GM19328 (cell line): ENCODE measurements around the gene LRRC43.
"Not testable (repeated sequence)": the region's sequence is repeated elsewhere in the genome, so short reads cannot be mapped to it uniquely, and the experiment has no call there.

Experiments used
- ATAC-seq: cut with Tn5 transposase; IDR thresholded peaks from one replicate; pipeline ENCODE4 v1.9.1; 2021; ENCODE audit warnings: mild to moderate bottlenecking, moderate library complexity; ENCODE audit not compliant: unreplicated experiment

LRRC43 gene

DNA sequence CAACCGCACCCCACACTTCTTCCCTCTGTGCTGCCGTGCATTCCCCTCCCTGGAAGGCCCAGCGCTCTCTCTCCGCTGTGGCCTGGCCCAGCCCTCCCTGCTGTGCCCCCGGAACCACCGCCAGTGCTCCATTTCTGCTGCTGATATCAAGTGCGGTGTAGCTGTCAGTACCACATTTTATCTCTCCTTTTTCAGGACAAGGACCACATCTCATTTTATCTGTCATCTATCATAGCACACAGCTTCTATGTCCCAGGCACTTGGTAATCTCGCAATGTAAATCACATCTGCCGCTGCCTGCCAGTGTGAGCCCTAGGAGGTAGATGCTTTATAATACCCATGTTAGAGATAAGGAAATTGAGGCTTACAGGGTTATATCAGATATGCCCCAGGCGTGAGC is 27.2 kb upstream of the LRRC43 start:
- no peak for ATAC-seq

DNA sequence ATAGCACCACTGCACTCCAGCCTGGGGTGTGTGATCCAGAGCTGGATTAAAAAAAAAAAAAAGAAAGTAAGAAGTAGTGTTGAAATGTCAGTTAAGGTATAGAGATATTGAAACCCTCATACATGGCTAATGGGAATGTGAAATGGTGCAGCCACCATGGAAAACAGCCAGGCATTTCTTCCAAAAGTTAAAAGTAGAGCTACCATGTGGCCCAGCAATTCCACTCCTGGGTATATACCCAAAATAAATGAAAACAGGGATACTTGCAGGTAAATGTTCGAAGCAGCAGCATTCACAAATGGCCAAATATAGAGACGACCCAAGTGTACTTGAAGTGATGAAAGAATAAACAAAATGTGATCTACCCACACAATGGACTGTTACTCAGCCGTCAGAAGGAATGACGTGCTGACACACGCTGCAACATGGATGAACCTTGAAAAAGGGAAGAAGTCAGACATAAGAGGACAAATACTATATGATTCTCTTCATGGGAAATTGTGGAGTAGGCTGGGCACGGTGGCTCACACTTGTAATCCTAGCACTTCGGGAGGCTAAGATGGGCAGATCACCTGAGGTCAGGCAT is 24.1 kb upstream of the LRRC43 start:
- no peak for ATAC-seq

DNA sequence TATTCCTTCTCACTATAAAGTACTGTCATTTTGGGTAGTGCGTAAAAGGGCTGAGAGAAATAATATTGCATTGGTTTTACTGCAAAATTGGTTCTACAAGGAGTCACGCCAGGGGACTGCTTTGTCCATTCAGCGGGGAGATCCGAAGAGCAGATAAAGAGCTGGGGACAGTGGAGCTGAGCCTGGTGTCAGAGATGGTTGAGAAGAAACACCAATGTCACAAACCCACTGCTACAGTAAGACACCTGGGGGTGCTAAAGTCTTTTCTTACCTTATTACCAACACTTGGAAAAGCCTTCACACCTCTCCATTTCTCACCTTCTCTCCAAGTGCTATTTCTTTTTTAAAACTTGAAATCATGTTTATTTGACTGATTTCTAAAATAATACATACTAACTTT is 23.0 kb upstream of the LRRC43 start:
- no peak for ATAC-seq

DNA sequence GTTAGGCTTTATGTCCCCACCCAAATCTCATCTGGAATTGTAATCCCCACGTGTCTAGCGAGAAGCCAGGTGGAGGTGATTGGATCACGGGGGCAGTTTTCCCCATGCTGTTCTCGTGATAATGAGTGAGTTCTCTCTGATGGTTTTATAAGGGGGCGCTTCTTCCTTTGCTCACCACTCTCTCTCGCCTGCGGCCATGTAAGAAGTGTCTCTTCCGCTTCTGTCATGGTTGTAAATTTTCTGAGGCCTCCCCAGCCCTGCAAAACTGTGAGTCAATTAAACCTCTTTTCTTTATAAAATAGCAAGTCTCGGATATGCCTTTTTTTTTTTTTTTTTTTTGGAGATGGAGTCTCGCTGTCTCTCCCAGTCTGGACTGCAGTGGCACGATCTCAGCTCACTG is 22.2 kb upstream of the LRRC43 start:
- no peak for ATAC-seq

DNA sequence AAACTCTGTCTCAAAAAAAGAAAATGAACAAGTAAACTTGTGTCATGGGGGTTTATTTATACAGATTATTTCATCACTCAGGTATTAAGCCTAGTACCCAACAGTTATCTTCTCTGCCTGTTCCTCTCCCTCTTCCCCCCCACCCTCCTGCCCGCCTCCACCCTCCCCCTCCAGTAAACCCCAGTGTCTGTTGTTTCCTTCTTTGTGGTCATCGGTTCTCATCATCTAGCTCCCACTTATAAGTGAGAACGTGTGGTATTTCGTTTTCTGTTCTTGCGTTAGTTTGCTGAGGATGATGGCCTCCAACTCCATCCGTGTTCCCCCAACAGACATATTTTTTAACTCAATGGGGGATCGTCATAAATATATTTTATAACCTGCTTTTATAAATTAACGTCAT is 21.2 kb upstream of the LRRC43 start:
- ATAC-seq, result no peak

DNA sequence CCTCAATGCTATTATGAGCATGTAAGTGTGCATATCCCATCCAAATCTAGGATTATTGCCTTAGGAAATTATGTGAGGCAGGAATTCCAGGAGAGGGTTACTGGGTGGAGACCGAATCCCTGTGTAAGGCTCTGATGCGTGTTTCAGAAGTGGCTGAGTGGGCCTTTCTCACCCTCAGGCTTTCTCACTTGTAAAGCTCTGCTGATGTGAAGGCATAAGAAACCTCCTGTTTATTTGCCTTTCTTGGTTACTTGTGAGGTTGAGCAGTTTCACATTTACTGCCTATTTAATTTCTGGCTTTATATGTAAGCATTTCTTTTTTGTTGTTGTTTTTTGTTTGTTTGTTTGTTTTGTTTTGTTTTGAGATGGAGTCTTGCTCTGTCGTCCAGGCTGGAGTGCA is 19.9 kb upstream of the LRRC43 start:
- ATAC-seq, result no peak

DNA sequence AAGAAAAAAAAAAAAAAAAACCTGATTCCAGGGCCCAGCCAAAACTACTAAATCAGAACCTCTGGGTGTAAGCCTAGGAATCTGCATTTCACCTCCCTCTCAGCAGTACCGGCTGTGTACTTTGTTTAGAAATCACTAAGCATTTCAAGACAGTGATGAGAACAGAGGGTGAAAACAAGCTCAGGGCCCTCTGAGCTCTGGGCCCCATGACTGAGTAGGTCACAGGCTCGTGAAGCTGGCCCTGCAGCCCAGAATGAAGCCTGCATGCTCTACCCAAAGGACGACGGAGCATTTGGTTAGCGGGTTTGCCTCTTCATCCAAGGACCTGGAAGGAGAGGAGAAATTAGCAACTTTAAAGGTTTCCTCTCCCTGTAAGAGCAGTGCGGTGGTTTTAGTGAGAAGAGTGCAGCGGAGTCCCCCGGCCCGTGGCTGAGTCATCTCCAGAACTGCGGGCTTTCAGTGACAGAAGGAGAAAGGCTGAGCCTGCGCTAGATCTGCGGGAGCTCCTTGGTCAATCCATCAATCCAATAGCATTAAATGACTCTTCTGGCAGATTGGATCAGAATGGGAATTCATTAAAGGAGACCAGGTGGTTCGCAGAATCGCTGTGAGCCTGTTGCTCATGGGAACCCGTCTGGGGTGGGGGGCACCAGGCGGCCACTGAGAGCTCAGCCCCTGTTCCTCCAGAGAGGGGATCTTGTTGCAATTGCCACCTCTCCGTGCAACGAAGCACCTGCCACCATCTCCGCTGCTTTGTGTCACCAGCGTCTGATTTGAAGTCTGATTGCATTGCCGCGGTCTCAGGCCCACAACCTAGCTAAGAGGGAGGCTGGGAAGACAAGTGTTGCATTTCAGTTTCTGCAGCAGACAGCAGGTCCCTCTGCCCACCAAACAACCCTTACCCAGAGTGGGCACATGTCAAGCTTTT is 16.2 kb upstream of the LRRC43 start:
- ATAC-seq, result no peak

DNA sequence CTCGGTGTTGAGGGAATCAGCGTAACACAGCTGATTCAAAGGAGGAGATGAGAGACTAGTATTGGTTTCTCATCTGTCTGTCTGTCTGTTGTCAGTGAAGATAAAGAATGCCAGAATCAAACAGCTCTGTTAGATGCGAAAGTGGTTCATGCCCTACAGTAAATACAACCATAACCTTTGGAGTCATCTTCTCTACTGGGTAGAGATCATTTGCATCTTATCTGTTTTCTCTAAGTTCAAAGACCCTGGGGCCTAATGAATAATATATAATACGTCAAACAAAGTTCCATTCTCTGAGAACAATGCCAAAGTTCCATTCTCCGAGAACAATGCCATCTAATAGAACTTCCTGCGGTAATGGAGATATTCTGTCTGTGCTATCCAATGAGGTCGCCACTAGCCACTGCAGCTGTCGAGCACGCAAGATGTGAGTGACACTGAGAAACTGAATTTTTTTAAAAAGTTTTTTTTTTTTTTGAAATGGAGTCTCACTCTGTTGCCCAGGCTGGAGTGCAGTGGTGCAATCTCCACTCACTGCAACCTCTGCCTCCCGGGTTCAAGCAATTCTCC is 15.5 kb upstream of the LRRC43 start:
- ATAC-seq, result no peak

DNA sequence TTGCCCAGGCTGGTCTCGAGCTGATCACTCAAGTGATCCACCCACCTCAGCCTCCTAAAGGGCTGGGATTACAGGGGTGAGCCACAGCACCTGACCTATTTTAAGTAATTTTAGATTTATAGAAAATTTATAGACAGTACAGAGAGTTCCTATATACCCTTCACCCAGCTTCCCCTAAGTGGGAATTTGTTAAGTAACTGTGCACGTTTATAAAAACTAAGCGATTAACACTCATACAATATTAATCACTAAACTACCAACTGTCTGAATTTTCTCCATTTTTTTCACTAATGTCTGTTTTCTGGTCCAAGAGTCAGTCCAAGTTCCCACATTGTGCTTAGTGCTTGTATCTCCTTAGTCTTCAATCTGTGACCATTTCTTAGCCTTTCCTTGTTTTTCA is 14.4 kb upstream of the LRRC43 start:
- ATAC-seq, result no peak

DNA sequence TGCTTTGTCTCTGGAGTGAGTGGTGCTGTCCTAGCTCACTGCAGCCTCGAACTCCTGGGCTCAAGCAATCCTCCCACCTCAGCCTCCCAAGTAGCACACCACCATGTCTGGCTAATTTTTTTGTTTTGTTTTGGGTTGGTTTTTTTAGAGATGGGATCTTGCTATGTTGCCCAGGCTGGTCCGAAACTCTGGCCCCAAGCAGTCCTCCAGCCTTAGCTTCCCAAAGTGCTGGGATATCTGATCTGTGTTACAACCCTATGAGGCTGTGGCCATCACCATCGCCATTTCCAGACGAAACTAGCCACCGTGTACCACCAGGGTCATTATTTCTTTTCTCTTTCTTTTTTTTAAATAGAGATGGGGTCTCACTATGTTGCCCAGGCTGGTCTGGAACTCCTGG is 11.5 kb upstream of the LRRC43 start:
- no peak for ATAC-seq

DNA sequence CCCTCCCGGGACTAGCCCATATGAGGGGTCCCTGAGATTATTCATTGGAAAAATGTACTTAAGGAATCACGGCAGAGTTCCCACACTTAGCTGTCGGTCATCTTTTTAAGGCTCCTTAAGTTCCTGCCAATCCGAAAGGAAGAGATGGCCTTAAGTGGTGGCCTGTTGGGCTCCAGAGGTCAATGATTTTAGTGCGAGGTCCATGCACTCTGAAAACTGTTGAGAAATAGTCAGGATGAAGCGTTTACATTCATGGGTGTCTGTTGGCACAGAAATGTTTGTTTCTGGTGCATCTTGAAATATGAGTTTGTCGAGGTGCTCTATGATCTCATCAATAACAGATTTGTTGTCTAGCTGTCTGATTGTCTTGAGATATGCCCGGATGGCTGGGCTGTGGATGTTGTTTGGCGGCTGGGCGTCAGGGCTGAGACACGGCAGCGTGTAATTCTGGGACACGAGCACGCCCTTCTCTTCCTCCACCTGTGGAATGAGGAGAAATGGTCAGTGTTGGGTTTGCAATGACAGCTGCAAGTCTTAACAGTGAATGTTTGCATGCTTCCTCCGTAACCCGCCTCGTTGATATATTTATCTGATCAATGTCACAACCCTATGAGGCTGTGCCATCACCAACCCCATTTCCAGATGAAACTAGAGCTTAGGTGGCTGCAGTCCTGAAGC is 10.5 kb upstream of the LRRC43 start:
- ATAC-seq, result no peak

DNA sequence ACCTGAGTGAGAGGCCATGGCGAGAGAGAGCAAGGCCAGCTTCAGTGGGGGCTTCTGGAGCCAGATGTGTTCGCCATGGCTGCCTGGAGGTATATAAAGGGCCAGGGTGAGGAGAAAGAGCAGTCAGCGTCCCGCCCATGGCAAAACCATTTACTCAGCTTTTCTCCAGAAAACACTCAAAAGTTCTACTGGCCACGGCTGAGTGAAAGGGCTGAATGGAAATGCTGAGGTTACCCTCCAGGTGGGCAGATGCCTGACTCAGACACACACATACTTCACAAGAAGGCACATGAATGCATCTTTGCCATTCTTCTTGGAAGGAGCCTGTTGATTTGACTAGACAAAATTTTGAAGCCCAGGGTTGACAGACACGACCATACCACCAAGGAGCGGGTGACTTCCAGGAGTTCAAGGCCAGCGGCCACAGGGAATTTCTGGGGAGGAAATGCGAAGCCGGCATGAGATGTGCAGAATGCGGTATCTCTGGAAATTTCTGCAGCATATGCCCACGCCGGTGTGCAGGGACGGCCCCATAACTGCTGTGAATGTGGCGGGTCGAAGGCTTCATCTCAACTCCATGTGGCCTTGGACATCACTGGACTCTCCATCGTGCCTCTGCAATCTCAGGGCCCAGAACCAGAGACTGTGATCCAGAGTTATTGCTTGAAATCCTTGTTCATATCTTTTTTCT is 8.6 kb upstream of the LRRC43 start, which contains the start of gene IL31:
Gene IL31, minus strand, starts transcription at position 67 of the 691 bp plus-strand sequence. Its CDS starts 49 bp downstream, at position 18.
- no peak for ATAC-seq

DNA sequence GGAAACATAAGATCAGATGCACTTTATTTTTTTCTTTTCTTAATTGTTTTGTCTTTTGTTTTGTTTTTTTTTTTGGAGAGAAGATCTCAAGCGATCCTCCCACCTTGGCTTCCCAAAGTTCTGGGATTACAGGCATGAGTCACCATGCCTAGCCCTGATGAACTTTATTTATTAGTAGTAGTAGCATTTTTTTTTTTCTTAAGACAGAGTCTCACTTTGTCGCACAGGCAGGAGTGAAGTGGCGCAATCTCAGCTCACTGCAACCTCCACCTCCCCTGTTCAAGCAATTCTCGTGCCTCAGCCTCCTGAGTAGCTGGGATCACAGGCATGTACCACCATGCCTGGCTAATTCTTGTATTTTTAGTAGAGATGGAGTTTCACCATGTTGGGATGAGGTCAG is 6.5 kb upstream of the LRRC43 start:
- ATAC-seq, result not testable (repeated sequence)

DNA sequence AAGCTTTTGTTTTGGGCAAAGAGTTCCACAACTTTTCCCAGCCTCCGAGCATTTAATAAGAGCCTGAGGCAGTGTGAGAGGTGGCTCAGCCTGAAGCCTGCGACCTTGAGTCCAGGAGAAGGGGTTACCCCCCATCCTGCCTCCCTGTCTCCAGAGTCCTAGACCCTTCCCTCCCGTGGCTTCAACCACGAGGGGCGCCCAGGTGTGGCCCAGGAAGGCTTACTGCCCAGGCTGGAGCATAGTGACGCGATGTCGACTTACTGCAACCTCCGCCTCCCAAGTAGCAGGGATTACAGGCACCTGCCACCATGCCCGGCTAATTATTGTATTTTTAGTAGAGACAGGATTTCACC is 641 bp downstream of the LRRC43 start:
- ATAC-seq, result no peak

DNA sequence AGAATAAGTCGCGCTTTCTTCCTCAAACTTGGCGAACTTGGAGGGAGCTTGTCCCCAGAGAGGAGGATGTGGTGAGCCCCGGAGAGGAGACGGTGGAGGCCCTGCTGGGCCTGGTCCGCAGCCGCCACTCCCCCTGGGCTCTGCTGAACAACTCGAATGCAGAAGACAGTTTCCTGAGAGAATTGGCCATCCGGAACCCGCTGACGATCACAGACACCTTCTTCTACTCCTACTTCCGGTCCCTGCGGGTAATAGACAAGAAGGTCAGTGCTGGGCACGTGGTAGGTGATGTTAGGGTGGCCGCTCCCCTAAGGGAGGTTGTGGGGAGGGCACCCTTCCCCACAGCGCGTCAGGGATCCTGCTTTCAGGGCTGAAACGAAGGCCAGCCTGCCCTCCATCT is 1.6 kb downstream of the LRRC43 start:
- no peak for ATAC-seq

DNA sequence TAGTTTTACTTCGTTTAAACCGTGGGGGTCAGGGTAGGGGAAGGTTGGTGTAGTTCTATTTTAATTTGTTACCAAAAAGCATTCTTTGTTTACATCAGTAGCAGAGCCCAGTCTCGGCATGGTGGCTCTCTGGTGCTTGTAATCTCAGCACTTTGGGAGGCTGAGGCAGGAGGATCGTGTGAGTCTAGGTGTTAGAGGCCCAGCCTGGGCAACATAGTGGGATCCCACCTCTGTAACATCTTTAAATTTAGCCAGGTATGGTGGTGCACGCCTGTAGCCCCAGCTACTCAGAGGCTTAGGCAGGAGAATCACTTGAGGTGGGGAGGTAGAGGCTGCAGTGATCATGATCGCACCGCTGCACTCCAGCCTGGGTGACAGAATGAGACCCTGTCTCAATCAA is 2.2 kb downstream of the LRRC43 start:
- ATAC-seq, result no peak

DNA sequence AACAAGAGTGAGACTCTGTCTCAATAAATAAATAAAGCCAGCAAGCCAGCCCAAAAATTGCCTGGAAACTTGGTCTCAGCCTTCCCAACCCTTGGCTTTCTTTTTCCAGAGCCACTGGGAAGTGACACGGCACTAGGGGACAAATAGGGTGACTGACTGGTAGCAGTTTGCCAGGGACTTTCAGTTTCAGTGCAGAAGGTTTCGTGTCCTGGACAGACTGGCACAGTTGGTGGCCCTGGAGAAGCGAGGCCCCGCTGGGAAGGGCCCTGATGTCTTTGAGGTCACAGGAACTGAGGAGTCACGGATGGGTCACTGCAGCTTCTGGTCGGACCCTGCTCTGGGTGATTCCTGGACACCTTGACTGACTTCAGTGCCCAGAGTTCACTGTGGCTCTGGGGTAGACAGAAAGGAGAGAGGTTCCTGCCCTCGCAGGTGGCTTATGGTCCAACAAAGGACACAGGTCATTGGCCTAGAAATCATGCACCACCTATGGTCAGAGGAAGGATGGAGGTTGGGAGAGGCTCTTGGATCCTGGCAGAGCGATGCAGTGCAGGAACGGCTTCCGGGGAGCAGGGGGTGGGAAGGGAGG is 2.7 kb downstream of the LRRC43 start:
- no peak for ATAC-seq

DNA sequence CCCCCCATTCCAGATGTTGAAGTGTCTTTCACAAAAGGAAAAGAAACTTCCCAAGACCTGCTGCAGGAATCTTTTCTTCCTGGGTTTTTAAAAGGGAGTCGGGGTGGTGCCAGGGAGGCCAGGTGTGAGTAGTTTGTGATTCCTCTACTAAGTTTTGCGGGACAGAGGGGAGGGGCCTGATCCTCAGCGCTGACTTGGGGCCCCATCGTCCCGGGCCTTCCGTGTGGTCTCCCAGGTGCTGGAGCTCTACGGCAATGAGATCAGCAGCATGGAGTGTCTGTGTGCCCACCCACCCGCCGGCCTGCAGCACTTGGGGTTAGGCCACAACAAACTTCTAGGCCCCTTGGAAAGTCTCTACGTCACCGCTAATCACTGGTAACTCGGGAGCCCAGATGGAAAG is 4.5 kb downstream of the LRRC43 start:
- ATAC-seq, result no peak

DNA sequence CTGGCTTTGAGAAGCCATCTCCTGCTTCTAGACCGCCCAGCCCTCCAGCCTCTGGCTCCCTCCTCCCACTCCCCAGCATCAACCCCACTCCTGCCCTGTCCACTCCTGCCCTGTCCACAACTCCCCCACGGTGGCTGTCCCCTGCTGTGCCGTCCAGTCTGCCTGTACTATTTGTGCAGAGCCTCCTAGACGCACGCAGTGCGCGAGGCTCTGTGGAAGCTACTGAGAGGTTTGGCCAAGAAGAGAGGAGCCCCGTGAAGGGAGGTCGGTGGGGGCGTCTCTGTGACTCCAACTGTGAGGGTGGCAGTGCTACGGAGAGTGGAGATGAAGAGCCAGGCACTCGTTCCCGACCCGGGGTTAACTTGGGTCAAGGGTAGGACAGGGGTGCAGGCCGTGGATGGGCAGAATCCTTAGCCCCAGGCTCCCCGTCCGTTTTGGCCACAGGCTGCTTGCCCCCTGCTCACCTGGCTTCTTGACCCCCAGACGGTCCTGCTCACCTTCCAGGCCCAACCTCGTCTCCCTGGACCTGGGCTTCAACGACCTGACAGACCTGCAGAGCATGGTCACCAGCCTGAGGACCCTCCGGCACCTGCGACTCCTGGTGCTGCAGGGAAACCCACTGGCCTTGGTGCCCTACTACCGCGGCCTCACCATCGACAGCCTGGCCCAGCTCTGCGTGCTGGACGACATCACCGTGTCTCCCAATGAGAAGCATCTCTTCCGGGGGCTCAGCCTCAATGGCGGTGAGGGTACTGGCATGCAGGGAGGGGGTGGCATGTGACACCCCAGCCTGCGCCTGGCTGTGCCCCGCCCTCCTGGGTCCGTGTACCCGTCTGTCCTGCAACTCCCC is 6.9 kb downstream of the LRRC43 start:
- no peak for ATAC-seq
